GM19035 (cell line): ENCODE data around the gene ANKLE1.

Experiments used
- ATAC-seq: cut with Tn5 transposase; IDR thresholded peaks from one replicate; pipeline ENCODE4 v1.9.1; 2021; ENCODE audit not compliant: unreplicated experiment

The ANKLE1 gene

DNA sequence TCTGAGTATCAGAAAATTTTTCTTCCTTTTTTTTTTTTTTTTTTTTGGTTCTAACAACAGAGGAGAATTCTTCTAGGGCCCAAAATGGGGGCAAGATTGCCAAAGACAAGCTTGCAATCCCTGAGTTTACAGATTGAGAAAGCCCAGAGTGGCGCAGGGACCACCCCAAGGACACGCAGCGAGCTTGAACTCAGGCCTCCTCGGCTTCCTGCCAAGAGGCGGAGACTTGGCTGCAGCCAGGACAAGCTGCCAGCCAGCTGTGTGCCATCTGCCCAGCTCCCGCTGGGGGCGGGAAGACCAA, 23.5 kb downstream of the ANKLE1 start:
- ATAC-seq, result no peak

DNA sequence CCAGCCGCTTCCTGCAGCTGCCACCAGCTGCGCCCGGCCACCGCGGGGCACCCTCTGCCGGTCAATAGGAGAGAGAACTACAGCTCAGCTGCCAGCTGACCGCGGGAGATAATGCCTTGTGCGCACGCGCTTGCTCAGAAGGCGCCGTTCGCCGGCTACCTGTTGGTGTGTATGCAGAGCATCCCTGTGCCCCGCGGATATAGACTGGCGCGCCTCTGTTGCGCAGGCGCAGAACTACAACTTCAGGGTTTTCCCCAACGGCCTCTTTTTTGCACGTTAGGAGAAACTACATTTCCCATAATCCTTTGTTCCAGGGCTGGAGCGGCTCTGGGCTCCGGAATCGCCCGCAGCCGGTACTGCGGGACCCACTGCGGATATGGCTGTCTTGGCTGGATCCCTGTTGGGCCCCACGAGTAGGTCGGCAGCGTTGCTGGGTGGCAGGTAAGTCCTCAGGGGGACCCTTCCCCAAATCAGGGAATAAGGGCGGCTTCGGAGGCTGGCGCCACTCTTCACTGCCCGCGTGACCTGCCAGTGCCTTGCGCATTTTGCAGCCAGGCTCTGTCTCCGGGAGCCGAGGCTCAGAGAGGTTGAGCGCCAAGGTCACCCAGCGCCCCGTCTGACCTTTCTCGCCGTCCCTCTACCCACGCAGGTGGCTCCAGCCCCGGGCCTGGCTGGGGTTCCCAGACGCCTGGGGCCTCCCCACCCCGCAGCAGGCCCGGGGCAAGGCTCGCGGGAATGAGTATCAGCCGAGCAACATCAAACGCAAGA, 24.0 kb downstream of the ANKLE1 start, which contains the start of gene MRPL34:
Gene MRPL34 (plus strand): TSS at position 356 of the 768 bp plus-strand sequence. CDS start 21 bp downstream, at position 377.
- peak; percentile 62 for ATAC-seq

DNA sequence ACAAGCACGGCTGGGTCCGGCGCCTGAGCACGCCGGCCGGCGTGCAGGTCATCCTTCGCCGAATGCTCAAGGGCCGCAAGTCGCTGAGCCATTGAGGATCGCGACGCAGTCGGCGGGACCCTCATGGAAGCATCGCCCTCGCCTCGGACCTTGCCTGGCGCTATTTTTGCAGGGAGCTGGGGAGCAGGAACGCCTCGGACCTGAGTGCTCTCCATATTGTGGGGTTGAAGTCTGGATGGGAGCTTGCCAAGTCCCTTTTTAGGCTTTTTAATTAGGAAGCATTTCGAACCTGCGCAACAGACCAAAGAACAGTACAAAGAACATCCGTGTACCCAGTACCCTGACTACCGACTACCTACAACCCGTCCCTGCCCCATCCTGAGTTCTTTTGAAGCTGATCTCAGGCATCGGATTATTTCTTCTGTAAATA, 24.6 kb downstream of the ANKLE1 start:
- ATAC-seq, result no peak

DNA sequence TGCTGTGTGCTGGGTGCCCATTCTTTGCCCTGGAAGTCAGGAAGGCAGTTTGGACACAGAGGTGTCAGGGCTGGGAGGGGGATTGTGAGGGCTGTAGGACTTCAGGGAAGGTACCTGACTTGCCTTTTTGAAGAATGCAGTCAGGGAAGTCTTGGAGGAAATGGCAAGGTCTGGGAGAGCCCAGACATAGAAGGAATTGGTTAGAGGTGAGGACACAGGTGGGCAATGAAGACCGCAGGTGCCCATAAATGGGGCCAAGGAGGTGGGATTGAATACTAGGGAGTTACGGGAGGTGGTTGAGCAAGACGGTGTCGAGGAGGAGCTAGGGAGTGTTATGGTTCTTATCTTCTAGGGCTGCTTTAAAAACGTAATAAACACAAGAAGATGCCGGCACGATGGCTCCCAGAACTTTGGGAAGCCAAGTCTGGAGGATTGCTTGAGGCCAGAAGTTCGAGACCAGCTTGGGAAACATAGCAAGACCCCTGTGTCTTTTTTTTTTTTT, 26.2 kb downstream of the ANKLE1 start:
- ATAC-seq, result no peak

DNA sequence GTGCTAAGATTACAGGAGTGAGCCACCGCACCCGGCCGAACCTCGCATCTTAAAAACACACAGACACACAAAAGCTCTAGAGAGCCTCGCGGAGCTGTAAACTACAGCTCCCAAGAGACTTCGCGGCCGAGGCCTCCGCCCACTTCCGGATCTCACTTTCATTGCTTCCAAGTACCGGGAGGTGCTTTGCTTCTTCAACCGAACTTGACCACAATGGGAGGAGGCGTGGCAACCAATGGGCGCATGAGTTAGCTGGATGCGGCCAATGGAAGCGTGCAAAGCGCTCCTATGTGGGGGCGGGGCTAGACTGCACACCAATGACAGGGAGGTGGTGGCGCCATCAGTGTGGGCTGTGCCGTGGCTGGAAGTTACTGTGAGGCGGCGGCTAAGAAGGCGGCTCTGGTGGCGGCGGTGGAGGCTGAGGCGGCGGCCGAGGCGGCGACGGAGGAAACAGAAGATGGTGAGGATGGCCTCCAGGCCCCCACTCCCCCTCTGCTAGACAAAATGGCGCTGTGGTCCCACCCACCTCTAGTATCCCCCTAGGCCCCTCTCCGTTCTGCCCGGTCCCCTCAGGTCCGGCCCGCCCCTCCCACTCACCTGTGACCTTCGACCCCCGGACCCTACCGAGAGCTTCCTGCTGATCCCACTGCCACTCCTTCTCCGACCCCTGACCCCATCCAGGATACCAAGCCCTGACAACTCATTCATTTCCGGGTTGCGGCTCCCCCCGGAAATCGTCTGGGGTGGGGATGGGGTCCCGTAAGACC, 27.7 kb downstream of the ANKLE1 start, which contains the start of gene DDA1:
Gene DDA1 (plus strand): TSS at position 366 of the 767 bp plus-strand sequence. CDS start 92 bp downstream, at position 458.
- peak; percentile 59 for ATAC-seq

DNA sequence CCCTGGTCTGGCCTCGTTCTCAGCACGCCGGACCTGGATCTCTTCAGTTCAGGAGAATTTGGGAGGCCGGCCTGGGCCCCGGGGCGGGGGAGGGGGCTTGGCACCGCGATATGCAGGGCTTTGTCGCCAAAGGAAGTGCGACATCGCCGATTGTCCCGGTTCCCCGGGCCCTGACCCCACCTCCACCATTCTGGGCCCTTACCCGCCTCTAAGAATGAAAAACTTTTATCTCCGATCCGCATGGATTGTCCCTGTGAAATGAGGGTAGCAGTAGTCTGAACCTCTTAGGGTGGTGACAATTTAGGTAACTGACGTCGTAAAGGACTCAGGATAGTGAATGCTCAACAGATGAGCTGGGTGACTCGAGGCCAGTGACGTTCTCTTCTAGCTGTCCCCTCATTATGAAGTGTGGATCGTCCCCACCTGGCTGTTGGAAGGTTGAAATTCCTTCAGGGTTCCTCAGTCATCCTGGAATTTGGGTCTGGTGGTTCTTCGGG, 28.3 kb downstream of the ANKLE1 start:
- no peak for ATAC-seq

DNA sequence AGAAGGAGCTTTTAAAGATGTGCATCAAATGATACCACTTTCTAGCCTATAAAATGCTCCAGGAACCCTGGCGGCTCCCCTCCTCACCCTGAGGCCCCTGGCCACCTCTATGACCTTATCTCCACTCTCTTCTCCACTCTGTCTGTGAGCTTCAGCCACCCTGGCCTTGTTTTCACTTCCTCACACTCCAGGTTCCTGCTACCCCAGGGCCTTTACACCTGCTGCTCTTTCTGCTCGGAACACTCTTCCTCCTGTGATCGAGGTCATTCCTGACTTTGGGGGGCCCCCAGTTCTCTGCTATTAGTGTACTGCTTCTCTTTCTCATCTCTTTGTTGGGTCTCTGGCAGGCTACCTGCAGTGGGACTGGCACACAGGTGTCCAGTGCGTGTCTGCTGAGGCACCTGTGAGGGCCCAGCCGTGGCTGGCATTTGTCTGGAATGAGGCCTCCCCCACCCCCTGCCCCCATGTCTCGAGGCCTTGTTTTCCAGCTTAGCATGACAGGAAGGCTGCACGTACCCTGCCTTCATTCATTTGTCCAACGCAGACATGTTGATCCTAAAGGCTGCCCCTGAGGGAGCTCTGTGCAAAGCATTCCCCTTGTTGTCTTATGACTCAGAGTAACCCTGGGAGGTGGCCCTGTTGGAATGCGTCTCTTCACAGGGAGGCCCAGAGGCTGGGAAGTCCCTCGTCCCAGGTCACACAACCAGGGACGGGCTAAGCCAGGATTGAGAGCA, 29.9 kb downstream of the ANKLE1 start:
- ATAC-seq, result no peak

DNA sequence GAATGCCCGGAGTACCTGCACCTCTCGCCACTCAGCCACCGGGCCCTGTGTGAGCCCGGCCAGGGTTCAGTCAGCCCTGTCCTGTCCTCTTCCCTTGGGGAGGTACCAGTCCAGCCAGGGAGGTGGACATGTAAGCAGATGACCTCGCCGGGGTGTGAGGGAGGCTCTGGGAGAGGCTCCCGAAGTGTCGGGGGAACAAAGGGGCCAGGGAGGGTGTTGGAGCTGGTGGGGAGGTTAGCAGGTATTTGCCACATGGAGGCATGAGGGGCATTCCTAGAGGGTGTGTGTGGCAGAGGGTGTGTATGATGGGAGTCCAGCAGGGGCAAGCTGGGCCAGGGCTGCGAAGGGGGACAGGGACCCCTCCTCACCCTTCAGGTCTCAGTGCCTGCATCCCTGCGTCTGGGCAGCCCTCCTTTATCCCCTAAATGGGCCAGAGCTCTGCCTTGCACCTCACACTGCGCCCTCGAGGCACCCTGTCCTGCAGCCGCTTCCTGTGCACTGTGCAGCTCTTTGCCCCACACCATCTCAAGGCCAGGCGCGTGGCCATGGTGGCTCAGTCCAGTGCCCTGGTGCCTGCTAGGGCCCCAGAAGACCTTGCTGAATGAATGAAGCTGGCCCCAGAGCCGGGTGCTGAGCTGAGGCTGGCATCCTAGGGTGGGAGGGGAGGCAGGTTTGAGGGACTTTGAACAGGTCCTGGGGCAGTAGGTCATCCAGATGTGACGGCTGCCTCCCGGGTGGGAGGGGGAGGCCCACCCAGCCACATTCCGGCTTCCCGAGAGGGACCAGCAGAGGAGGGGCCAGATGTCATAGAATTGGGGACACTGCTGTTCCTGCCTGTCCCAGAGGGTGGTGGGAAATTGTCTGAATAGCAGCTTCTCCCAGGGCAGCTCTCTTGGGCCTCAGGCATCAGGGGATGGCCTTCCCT, 30.8 kb downstream of the ANKLE1 start:
- ATAC-seq, result no peak

DNA sequence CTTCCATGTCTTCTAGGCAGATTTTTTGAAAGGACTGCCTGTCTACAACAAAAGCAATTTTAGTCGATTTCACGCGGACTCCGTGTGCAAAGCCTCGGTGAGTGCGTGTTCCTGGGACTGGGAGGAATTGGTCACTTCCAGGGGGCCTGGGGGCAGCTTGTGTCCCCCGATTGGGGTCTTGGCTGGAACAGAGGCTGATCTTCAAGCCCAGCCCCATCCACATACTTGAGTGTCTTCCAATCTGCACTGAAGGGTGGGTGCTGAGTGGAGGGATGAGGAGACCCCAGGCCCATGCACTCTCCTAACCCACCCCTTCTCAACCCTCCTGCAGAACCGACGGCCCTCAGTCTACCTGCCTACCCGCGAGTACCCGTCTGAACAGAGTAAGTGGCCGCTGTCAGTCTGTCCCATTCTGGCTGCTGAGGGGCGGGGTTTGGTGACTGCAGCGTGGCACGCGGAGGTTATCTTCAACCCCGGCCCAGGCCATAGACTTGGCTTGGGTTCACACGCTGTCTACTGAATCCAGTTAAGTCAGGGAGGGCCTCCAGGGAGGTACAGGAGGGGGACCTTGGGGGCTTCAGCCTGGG, 32.4 kb downstream of the ANKLE1 start:
- ATAC-seq, result no peak

DNA sequence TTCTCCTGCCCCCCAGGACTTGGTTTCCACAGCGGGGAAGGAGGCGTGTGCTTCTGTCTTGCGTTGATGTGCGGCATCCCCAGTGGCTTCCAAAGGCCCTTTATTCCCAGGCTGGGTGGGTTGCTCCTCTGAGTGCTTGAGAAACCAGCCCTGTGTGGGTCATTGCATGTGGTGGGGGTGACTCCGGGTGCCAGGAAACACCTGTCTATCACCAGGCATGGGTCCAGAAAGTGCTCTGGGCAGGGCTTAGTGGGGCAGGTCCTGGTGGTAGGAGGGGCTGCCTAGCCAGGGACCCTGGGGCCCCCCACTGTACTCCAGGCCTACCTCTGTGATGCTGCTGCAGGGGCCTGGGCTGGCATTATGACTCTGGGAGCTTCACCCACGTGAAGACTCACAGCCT, 37.3 kb downstream of the ANKLE1 start:
- ATAC-seq, result no peak

DNA sequence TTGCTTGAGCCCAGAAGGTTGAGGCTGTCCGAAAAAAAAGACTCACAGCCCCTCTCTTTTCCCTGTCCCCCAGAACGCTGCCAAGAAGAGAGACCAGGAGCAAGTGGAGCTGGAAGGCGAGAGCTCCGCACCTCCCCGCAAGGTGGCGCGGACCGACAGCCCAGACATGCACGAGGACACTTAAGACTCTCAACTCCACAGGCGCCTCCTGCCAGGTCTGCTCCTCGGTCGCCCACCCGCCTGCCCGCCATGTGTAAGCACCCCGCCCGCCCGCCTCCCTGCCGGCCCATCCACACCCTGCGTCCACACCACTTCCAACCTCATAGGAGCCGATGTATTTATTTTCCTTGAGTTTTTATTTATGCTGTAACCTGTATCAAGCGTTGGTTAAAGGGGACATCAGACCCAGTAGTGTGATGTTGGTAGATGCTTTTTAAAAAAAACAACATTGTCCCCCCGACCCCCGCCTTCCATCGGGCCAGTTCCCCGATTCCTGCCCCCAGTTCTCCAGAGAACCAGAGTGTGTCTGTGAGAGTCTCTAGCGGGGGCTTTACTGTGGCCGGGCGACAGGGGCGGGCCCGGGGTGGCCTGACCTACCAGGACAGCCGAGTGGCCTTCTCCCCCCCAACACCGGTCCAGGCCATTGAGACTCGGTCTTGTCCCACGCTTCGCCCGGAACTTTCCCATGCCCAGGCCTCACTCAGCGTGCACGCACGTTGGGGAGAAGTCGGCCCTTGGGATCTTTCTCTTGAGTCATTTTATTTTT, 38.0 kb downstream of the ANKLE1 start:
- no peak for ATAC-seq

DNA sequence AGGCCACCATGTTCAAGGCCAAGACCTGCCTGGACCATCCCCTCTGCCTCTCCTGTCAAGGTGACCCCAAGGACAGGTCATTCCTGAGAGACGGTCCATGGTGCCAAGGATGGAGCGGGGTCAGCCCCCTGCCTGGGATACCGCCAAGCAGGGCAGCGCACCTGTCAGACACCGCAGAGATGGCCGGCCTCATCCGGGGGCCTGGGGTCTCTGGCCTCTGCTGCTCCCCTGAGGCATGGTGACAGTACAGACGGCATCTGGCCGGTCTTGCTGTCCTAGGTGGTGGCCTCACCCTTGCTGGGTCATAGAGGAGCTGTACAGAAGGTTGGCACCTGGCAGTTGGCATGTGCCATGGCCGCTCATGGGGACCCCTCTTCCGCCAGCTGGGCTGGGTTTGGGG, 38.7 kb downstream of the ANKLE1 start:
- ATAC-seq, result no peak

DNA sequence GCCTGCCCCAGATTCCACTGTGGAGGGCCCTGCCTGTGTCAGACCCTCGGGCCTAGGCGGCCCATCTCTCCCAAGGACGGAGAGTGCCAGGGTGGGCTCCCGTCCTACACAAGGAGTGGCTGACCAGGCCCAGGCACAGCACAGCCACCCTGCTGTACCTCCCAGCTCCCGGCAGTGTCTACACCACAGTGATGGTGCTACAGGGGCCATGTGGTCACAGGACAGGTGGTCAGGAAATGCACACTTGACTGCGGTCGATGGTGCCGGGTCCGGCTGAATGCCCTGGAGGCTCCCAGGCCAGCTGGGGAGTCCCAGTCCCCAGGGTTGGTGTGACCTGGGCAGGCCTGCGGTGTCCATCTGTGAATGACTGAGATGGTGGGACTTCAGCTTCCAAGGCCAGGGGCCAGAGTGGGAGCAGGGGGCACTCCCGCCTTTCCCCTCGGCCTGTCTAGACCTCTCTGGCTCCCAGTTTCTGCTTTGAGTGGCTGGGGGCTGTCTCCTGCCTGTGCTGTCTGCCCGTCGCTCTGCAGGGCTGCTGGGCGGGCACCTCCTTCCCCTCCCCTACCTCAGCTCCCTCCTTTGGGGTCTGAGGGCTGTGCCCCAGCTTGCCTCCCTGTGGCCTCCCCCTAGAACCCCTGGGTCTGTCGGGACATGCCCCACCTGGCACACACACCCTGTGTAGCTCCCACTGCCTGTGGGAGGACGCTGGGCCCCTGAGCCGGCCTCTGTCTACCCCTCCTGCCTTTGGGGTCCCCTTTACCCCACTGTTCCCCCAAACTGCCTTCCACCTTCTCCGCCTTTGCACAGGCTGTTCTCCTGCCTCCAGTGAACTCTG, 40.2 kb downstream of the ANKLE1 start:
- no peak for ATAC-seq

DNA sequence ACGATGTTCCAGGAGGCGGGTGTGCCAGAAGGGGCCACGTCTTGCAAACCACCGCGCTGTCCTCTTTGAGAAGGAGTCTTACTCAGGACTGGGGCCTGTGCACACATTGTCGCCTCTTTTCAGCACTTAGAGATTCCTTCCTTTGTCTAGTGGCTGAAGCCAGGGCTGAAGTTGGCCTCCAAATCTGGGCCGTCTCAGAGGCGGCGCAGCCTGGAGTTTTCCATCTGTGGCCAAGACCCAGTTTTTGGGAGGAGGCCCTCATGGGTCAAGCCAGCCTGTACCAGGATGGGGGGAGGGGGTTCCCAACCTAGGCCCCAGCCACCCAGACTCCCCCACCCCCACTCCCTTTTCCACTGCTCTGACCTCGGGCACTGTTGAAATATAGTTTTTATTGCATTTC, 41.2 kb downstream of the ANKLE1 start:
- ATAC-seq, result no peak

DNA sequence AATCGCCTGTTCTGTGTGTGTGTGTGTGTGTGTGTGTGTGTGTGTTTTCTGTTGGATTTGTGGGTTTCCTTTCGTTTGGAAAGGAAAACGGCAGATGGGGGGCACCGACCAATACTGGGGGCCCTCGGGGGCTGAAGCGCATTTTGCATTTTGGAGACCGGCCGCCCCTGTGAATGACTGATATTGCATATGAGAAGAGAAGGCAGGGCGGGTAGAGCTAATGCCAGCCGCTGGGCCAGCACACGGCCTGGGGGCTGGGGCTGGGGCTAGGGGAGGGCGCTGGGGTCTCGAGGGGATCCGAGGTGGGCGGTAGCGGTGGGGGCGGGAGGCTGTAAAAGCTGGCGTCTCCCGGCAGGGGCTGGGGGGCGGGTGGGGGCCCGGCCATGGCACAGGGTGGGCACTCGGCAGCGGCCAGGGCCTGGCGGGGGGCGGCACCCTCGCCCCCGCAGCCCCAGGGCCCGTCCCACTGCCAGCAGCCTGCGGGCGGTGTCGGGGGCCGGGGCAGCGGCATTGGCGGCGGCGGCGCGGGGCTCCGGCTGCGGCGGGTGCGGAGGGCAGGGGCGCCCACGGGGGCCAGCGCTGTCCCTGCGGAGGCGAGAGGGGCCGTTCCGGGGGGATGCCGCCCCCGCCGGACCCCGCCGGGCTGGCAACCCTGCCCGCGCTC, 41.7 kb downstream of the ANKLE1 start:
- no peak for ATAC-seq

DNA sequence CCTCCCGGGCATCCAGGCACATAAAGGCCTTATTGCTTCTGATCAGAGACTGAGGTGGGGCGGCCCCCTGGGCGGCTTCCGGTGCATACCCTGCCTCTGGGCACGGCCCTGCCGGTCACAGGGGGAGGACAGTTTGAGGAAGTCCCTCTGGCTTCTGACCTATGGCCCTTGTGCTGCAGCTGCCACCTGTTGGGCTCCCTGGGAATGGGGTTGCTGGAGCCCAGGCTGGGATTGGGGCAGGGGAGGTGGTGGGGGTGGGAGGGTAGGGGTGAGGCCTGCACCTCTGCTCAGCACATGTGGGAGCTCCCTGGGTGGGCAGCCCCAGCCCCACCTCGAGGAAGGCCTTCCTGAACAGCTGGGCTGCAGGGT, 42.2 kb downstream of the ANKLE1 start:
- ATAC-seq, result no peak

DNA sequence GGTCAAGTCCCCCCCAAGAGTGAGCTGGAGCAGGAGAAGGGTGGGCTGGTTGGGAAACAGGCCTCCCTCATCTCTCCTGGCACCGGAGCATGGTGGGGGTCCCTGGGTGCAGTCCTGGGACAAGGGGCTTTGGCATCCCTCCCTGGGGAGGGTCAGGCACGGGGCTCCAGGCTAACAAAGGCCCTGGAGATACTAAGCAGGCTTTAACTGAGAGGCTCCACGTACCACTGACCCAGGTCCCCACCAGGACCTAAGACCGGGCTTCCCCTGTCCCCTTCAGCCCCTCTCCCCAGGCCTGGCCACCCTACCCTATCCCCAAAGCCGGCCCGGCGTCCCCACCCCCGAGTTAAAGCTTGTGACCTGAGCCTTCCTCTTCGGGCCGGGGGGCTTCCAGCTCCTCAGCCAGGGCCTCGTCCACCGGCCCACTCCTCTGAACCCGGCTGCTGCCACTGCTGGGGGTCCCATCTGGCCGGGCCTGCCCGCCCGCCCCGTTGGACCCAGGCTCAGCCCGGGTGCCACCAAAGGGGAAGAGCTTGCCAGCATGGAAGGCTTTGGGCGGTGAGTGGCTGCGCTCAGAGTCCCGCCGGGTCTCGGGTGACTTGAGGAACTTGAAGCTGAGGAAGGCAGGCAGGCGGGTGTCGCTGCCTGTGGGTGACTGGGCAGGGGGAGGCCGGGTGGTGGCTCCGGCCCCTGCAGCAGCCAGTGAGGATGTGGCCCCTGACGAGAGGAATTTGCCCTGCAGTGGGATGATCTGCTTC, 42.8 kb downstream of the ANKLE1 start:
- no peak for ATAC-seq
